ENCODE measurements around the gene TMCC2.

TMCC2 gene

GRCh38 chr1:205304046-205304694 lies 76.4 kb downstream of the TMCC2 start:
- no peak for DNase-seq

GRCh38 chr1:205304695-205305070 lies 76.9 kb downstream of the TMCC2 start:
- no peak for DNase-seq

GRCh38 chr1:205306929-205307566 lies 79.3 kb downstream of the TMCC2 start:
- DNase-seq, result no peak

- DNase-seq, result no peak
Measured at GRCh38 chr1:205309741-205310140, 82.0 kb downstream of the TMCC2 start.

GRCh38 chr1:205310976-205311704 lies 83.4 kb downstream of the TMCC2 start:
- no peak for DNase-seq

GRCh38 chr1:205312866-205313562 lies 85.3 kb downstream of the TMCC2 start:
- DNase-seq, result no peak

GRCh38 chr1:205313563-205314308 lies 86.0 kb downstream of the TMCC2 start:
- peak in 1 of 5 experiments; percentile 30 for DNase-seq

GRCh38 chr1:205315008-205315618 lies 87.4 kb downstream of the TMCC2 start:
- DNase-seq, result no peak

- no peak for DNase-seq
Measured at GRCh38 chr1:205316161-205316566, 88.4 kb downstream of the TMCC2 start.

- DNase-seq, result no peak
Measured at GRCh38 chr1:205317311-205317917, 89.7 kb downstream of the TMCC2 start.

- no peak for DNase-seq
Measured at GRCh38 chr1:205318231-205318991, 90.7 kb downstream of the TMCC2 start.

- DNase-seq, result peak in 2 of 5 experiments; percentile 33 to 40
Measured at GRCh38 chr1:205319081-205320018, 91.6 kb downstream of the TMCC2 start.

GRCh38 chr1:205321162-205321958 lies 93.6 kb downstream of the TMCC2 start, which contains the start of gene NUAK2:
Gene NUAK2 (minus strand): TSS chr1:205321745. CDS start chr1:205321628, 117 bp downstream.
- DNase-seq, result peak; percentile 60 to 82 (median 72)

- no peak for DNase-seq
Measured at GRCh38 chr1:205321959-205322283, 94.2 kb downstream of the TMCC2 start.

Measured in T-helper 2 cell (primary cell).